Activated CD4-positive, alpha-beta T cell treated with anti-CD3 and anti-CD28 coated beads, Interleukin-10, Interleukin-2, amounts not matched to agents 100 ng/mL and 50 ng/mL, durations not matched to agents 16 hours and 8 hours (primary cell): ENCODE measurements around the gene RAN.
"Not testable (repeated sequence)": the region's sequence is repeated elsewhere in the genome, so short reads cannot be mapped to it uniquely, and the experiment has no call there.

Experiments used
- DNase-seq: peaks from one replicate; pipeline ENCODE4 v3.0.0-alpha.2; 2020

The RAN gene

DNA sequence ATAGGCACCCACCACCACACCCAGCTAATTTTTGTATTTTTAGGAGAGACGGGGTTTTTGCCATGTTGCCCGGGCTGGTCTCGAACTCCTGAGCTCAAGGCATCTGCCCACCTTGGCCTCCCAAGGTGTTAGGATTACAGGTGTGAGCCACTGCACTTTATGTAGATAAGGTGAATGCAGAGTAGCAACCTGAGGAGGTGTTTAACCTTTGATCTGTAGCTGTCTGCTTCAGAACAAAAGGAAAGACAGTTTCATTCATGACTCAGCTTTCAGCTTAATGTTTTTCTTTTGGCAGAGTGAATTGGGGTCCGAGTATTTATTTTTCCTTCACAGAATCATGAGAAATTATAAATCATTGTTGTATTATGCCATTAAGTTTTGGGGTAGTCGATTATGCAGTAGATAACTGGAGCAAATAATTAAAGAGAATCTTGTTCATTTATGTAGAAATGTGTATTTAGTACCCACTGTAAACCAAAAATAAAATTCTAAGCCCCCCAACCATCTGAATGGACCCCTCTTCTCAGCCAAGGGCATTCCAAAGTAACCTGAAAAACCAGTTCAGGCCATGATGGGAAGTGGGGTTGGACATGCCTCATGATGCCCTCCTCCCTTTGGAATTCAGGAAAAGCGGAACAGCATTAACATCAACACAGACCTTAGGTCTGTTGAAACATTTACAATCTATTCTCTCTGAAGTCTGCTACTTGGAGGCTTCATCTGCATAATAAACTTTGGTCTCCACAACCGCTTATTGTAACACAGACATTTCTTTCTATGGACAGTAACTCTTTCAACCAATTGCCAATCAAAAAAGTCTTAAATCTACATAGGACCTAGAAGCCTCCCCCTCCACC is 22.1 kb upstream of the RAN start:
- DNase-seq, result no peak

- DNase-seq, result no peak
Measured at GRCh38 chr12:130850418-130851021, 21.3 kb upstream of the RAN start.

DNA sequence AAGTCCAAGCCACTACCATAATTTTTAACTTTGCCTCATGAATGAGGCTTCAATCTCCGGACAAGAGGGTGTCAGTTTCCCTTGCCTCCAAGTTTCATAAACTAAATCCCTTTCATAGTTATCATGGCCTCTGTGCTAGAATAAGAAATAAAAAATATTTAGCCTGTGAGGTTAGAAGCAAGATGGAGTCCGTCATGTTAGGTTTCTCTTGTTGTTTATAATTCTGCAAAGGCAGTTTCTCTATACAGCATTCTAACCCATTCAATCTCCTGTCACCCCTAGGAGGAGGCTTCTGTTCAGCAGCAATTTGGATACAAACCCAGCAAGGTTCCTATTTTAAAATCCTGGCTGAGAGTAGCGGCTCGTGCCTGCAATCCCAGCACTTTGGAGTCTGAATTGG is 15.8 kb upstream of the RAN start:
- DNase-seq, result no peak

GRCh38 chr12:130858084-130858483 is 13.8 kb upstream of the RAN start:
- DNase-seq, result no peak

DNA sequence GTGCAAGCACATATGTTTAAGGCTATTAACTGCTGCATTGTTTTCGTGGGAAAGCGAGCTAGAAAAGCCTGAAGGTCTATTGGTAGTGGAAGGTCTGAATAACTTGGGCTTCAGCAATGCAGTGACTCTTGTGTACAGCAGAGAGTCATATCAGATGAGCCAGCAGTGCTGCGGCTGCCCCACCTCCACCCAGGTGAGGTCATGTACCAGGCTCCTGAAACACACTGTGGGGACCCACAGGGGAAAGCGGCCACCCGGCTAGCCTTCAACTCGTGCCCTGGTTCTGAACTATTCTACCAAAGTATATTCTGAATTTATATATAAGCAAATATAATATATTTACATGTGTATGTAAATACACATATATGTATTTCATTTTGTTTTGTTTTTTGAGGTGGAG is 12.7 kb upstream of the RAN start:
- no peak for DNase-seq

- DNase-seq, result no peak
Measured at GRCh38 chr12:130860311-130860710, 11.6 kb upstream of the RAN start.

GRCh38 chr12:130862161-130862560 is 9.7 kb upstream of the RAN start:
- no peak for DNase-seq

GRCh38 chr12:130862771-130863170 is 9.1 kb upstream of the RAN start:
- DNase-seq, result not testable (repeated sequence)

DNA sequence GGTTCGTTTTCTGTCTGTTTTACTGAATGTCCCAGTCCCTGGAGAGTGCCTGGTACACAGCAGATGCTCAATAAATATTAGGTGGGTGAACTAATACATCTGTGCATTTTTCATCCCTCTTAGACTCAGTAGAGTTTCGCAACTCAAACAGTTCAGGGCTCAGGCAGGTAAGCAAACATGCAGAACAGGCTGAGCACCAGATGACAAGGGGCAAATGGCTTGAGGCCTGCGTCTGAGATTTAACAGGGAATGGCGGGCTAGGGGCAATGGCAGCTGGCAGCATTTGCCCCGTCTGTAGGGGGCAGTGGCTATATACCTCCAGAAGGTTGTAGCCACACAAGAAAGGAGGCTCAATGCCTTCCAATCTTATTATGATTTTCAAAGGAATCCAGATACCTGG is 8.6 kb upstream of the RAN start:
- no peak for DNase-seq

GRCh38 chr12:130868412-130868811 is 3.5 kb upstream of the RAN start:
- no peak for DNase-seq

- DNase-seq, result peak; percentile 88
Measured at GRCh38 chr12:130870442-130871285, 1.2 kb upstream of the RAN start.

- DNase-seq, result peak; percentile 46
Measured at GRCh38 chr12:130872179-130873096, 572 bp downstream of the RAN start.

GRCh38 chr12:130873106-130873795 is 1.4 kb downstream of the RAN start:
- no peak for DNase-seq

- DNase-seq, result peak; percentile 77
Measured at GRCh38 chr12:130873825-130874224, 2.0 kb downstream of the RAN start.

GRCh38 chr12:130874696-130875095 is 2.8 kb downstream of the RAN start:
- no peak for DNase-seq

DNA sequence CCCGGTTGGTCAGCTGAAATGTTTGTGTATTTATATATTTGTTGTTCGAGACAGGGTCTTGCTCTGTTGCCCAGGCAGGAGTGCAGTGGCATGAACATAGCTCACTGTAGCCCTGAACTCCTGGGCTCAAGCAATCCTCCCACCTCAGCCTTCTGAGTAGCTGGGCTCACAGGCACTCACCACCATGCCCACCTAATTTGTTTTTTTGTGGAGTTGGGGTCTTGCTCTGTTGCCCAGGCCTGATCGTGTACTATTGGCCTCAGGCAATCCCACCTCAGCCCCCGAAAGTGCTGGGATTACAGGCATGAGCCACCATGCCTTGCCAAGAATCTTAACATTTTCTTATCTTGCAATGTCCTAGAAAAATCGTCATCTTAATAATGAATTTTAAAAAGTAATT is 3.3 kb downstream of the RAN start:
- no peak for DNase-seq

DNA sequence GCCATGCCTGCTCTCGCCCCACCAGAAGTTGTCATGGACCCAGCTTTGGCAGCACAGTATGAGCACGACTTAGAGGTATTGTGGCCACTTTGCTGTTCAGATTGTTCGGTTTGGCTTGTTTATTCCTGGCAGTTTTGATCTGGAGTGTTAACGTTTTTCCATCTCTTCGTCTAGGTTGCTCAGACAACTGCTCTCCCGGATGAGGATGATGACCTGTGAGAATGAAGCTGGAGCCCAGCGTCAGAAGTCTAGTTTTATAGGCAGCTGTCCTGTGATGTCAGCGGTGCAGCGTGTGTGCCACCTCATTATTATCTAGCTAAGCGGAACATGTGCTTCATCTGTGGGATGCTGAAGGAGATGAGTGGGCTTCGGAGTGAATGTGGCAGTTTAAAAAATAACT is 3.8 kb downstream of the RAN start:
- not testable (repeated sequence) for DNase-seq

DNA sequence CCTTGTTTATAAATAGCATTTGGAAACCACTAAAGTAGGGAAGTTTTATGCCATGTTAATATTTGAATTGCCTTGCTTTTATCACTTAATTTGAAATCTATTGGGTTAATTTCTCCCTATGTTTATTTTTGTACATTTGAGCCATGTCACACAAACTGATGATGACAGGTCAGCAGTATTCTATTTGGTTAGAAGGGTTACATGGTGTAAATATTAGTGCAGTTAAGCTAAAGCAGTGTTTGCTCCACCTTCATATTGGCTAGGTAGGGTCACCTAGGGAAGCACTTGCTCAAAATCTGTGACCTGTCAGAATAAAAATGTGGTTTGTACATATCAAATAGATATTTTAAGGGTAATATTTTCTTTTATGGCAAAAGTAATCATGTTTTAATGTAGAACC is 4.4 kb downstream of the RAN start:
- no peak for DNase-seq

- DNase-seq, result no peak
Measured at GRCh38 chr12:130876758-130877157, 4.9 kb downstream of the RAN start.

GRCh38 chr12:130877333-130877732 is 5.5 kb downstream of the RAN start:
- DNase-seq, result no peak

- DNase-seq, result peak; percentile 21
Measured at GRCh38 chr12:130878193-130879185, 6.6 kb downstream of the RAN start.
